Muscle of leg (tissue), 11 donors: ENCODE measurements around the gene ARHGEF16. TPM values are rescaled to one million over a fixed set of nuclear protein-coding genes. Genes with fewer than 3 reads are reported as not detected.

Experiments
- DNase-seq: peaks from one replicate; pipeline ENCODE4 v3.0.0; 2013
- H3K27ac ChIP-seq: one replicate; pipeline ENCODE4 v1.5.1; 2013; ENCODE audit warnings: mild to moderate bottlenecking, low read length, control low read depth
- H3K27me3 ChIP-seq: one replicate; pipeline ENCODE4 v1.6.1; 2013; ENCODE audit warnings: low read length; ENCODE audit not compliant: control insufficient read depth, insufficient read depth
- H3K36me3 ChIP-seq: one replicate; pipeline ENCODE4 v1.6.1; 2013; ENCODE audit warnings: low read length; ENCODE audit not compliant: control insufficient read depth, insufficient read depth
- H3K4me1 ChIP-seq: one replicate; pipeline ENCODE4 v1.6.1; 2013; ENCODE audit warnings: low read length; ENCODE audit not compliant: control insufficient read depth, insufficient read depth
- H3K4me3 ChIP-seq: one replicate; pipeline ENCODE4 v1.5.1; 2013; ENCODE audit warnings: low read length, control low read depth
- H3K9me3 ChIP-seq: replicated peaks from 2 replicates; pipeline ENCODE4 v1.6.1; 2013; ENCODE audit warnings: low read depth, low read length; ENCODE audit not compliant: control insufficient read depth
- WGBS: methylation state at CpG from one replicate; pipeline ENCODE4 v1.1.5; 2013; ENCODE audit warnings: missing lambda C conversion rate; ENCODE audit not compliant: insufficient coverage; 5-methylcytosine and 5-hydroxymethylcytosine counted together
- polyA plus RNA-seq, 8 donors: library from polyadenylated mRNA; unstranded; fragments of 120-200 nt; gene quantifications; one replicate each; pipeline versions ENCODE4 v1.2.1 to v1.2.3, GENCODE V29; 2013; ENCODE audit warnings: inconsistent platforms in 1 of 8, low replicate concordance in 1 of 8; ENCODE audit not compliant: insufficient read length in 8 of 8, insufficient read depth in 1 of 8
- total RNA-seq: library from RNA; stranded (reverse); fragments of 120-200 nt; gene quantifications from one replicate; pipeline ENCODE4 v1.2.4, GENCODE V29; 2013

The ARHGEF16 gene
- total and polyA plus RNA-seq, 9 donors: 0.35 to 2.3 (median 0.53) TPM

- Histone ChIP-seq H3K9me3 (no peaks in the 10 kb centered on the region), H3K4me1 (peaks cover 71% of the 10 kb centered on the region)
- 60% methylated on average over 9 of the region's 12 CpGs for WGBS
Measured at GRCh38 chr1:3527774-3528173, 73.3 kb downstream of the ARHGEF16 start.

GRCh38 chr1:3529099-3529729 lies 74.7 kb downstream of the ARHGEF16 start:
- Histone ChIP-seq H3K27me3 (peaks cover 15% of the 10 kb centered on the region), H3K9me3 (no peaks in the 10 kb centered on the region), H3K36me3 (no peaks in the 10 kb centered on the region), H3K27ac (peak overlapping the region; percentile 20), H3K4me1 (peaks cover 65% of the 10 kb centered on the region), H3K4me3 (no peak overlapping the region)
- peak; percentile 88 for DNase-seq
- 47% methylated on average over 16 of the region's 17 CpGs for WGBS

More at GRCh38 chr1:3527774-3528173, 73.3 kb downstream of the ARHGEF16 start:
- peaks cover 15% of the 10 kb centered on the region for H3K27me3 ChIP-seq
- H3K27ac ChIP-seq: no peak overlapping the region
- DNase-seq: no peak
- no peak overlapping the region for H3K4me3 ChIP-seq
- no peaks in the 10 kb centered on the region for H3K36me3 ChIP-seq

GRCh38 chr1:3530086-3530925 lies 75.8 kb downstream of the ARHGEF16 start:
- peak overlapping the region; percentile 20 for H3K27ac ChIP-seq
- peaks cover 13% of the 10 kb centered on the region for H3K27me3 ChIP-seq
- H3K4me1 ChIP-seq: peaks cover 64% of the 10 kb centered on the region
- peak overlapping the region; percentile 36 for H3K4me3 ChIP-seq
- 29% methylated on average over 27 of the region's 32 CpGs for WGBS
- no peak for DNase-seq
- H3K36me3 ChIP-seq: no peaks in the 10 kb centered on the region
- H3K9me3 ChIP-seq: no peaks in the 10 kb centered on the region

Other genes starting within 250 kb of the ARHGEF16 start
- 20.8 TPM for gene MEGF6, start 156.8 kb downstream of the ARHGEF16 start, total RNA-seq
- gene MEGF6, start 156.8 kb downstream of the ARHGEF16 start, polyA plus RNA-seq: 10 to 100 TPM in 7 of 8 donors, 1 to 10 TPM in 1; 7.7 to 26.7 (median 13.6) TPM
- gene TPRG1L, start 170.3 kb downstream of the ARHGEF16 start, total RNA-seq: 11.0 TPM
- gene TPRG1L, start 170.3 kb downstream of the ARHGEF16 start, polyA plus RNA-seq: 10 to 100 TPM; 27.1 to 32.4 (median 30.1) TPM
- gene WRAP73, start 195.4 kb downstream of the ARHGEF16 start, total RNA-seq: 8.5 TPM
- 10 to 100 TPM in 6 of 8 donors, 1 to 10 TPM in 2; 9.9 to 13.4 (median 11.8) TPM for gene WRAP73, start 195.4 kb downstream of the ARHGEF16 start, polyA plus RNA-seq
- gene TP73, start 197.9 kb downstream of the ARHGEF16 start, total RNA-seq: 0.71 TPM
- gene TP73, start 197.9 kb downstream of the ARHGEF16 start, polyA plus RNA-seq: 1 to 10 TPM in 5 of 8 donors, under 1 TPM in 3; 0.52 to 2.5 (median 1.3) TPM